GM18873 (cell line): Measurements from ENCODE around the gene KIR3DL3.
"Not testable (repeated sequence)": the region's sequence is repeated elsewhere in the genome, so short reads cannot be mapped to it uniquely, and the experiment has no call there.

ENCODE experiments used
- ATAC-seq: cut with Tn5 transposase; IDR thresholded peaks from one replicate; pipeline ENCODE4 v1.9.1; 2021; ENCODE audit warnings: mild to moderate bottlenecking, moderate library complexity, moderate number of reproducible peaks; ENCODE audit not compliant: unreplicated experiment, low FRiP score

KIR3DL3 gene

DNA sequence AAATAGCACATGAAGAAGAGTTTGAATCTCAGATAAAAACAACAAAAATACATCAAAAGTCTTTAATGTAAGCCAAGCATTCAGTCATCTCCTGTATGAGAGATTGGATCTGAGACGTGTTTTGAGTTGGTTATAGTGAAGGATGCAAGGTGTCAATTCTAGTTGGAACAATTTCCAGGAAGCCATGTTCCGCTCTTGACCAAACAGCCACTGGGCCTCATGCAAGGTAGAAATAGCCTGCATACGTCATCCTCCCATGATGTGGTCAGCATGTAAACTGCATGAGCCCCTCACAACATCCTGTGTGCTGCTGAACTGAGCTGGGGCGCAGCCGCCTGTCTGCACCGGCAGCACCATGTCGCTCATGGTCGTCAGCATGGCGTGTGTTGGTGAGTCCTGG lies at the start of gene KIR3DL3:
Gene KIR3DL3 (plus strand): TSS at position 301 of the 400 bp plus-strand sequence. CDS start 55 bp downstream, at position 356.
- ATAC-seq, result no peak

DNA sequence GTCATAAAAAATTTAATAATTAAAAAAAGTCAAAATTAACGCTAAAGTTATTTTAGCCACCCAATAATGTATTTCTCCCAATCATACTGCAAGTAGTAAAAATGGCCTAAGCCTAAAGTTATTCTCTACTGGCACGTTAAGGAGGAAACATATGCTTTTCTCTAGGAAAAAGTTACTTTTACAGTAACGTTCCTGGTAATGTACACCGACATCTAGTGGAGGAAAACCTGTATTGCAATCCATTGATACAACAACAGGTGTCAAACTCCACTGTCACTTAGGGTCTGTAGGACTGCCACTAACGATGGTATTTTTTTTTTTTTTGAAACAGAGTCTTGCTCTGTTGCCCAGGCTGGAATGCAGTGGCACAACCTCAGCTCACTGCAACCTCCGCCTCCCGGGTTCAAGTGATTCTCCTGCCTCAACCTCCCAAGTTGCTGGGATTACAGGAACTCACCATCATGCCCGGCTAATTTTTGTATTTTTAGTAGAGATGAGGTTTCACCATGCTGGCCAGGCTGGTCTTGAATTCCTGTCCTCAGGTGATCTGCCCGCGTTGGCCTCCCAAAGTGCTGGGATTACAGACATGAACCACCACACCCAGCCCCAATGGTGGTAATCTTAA lies 47.9 kb upstream of the KIR3DL3 start:
- not testable (repeated sequence) for ATAC-seq

DNA sequence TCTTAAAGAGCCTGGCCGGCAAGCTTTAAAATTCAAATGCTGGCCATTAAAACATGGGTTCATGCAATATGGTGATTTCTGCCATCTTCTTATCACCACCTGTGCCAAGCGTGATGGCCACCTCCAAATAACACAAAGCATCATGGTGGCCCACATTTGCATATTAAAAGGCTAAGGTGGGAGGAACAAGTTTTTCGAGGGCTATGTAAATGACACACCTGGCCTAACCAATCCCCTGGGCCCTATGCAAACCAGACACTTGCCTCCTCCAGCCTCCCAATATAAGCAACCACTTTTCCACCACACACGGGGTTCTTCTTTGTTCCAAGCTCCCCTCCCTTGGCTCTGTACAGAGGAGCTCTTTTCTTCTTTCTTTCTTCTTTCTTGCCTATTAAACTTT lies 47.0 kb upstream of the KIR3DL3 start:
- no peak for ATAC-seq

DNA sequence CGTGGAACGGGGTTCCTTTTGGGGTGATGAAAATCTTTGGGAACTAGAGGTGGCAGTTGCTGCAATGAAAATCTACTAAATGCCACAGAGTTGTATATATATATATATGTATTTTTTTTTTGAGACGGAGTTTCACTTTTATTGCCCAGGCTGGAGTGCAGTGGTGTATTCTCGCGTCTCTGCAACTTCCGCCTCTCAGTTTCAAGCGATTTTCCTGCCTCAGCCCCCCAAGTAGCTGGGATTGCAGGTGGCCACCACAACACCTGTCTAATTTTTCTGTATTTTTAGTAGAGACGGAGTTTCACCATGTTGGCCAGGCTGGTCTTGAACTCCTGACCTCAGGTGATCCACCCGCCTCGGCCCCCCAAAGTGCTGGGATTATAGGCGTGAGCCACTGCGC lies 42.6 kb upstream of the KIR3DL3 start:
- ATAC-seq, result not testable (repeated sequence)

DNA sequence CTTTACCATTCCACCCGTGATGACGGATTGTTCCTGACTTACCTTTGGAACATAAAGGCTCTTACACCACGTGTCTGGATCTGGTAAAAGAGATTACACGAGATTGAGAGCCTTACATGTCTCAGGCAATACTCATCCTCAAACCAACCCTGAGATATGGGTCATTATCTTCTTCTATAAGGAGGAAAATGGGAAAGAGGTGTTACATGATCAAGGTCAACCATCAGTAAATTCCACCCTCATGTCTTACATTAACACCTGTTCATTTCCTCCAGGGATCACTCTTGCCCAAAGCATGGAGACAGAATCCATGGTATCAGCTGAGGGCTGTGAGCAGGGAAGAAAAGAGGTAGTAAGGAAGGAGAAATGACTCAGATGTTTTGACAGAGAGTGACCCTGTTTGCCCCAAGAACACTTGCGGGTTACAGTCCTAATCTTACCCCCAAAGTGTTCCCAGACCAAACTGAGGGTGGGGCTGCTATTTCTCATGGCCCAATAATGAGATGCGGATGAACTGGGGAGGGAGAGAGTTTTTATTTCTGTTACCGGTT lies 41.9 kb upstream of the KIR3DL3 start:
- no peak for ATAC-seq

DNA sequence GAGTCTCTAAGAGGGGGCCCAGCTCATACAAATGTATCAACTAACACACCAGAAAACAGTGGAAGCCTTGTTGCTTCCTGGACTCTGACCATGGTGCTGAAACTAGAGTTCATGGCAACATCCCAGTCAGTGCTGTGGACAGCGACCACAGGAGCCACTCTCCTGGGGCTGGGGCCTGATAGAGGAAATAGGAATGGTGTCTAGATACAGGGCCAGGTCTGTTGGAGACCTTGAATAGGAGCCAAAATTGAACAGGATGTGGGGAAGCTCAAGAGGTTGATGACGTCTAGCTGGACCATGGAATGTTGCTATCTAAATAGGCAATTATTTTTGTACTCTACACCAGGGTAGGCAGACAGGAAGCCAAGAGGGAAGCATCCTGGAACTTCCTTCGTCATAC lies 39.7 kb upstream of the KIR3DL3 start:
- ATAC-seq, result no peak

DNA sequence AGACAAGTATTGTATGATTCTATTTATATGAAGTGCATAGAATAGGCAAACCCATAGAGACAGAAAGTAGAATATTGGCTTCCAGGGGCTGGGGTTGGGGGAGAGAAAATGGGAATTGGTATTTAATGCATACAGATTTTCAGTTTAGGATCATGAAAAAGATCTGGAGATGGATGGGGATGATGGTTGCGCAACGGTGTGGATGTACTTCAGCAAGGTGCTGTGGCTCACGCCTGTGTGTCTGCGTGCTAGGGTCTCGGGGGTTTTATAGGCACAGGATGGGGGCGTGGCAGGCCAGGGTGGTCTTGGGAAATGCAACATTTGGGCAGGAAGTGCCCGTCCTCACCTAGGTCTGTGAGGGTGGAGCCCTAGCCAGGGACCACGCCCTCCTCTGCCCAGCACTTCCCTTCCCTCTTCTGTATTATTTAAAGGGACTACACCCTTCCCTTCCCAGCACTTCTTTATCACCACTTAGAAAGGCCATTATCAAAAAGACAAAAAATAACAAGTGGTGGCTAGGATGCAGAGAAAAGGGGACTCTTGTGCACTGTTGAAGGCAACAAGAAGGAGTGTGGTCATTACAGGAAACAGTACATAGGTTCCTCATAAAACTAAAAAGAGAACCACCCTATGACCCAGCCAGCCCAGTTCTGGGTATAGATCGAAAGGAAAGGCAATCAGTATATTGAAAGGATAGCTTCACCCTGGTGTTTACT lies 32.5 kb upstream of the KIR3DL3 start:
- ATAC-seq, result no peak

DNA sequence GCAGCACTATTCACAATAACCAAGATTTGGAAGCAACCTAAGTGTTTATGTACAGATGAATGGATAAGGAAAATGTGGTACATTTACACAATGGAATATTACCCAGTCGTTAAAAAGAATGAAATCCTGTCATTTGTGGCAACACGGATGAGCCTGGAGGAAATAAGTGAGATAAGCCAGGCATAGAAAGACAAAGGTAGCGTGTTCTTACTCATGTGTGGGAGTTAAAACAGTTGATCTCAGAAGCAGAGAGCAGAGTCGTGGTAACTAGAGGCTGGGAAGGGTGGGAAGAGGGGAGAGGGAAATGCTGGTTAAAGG lies 32.0 kb upstream of the KIR3DL3 start:
- no peak for ATAC-seq

DNA sequence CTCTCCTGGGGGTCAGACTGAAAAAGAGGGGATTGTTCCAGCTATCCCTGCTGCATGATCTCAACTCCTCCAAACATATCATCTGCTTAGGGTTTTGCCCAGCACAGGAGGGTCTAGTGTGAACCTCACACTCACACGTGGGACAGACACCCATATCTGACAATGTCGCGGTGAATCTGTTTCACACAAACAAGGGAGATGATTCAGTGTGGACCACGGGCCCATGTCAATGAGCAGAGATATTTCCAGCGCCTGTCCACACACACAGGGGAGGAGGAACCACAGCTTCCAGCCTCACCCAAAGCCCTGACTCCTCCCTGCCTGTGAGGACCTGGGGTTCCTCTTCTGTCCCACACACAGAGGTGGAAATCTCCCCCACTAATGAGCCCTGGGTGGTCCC lies 29.6 kb upstream of the KIR3DL3 start:
- no peak for ATAC-seq

DNA sequence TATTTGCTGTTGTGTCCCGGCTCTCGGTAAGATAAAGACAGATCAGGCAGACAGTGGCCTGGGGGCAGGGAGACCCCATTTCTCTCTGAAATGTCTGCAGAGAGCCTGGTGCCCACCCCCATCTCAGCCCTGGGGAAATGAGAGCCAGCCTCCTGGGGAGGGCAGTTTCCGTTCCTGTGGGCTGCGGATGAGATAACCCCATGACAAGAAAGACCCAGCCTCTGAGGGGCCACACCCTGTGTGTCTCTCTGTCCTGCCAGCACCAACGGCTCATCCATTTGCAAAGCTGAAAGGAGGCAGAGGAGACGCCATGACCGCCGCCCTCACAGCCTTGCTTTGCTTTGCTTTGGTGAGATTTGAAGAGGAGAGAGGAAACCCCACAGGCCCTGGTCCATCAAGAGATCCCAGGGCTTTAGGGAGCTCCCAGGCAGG lies 28.1 kb upstream of the KIR3DL3 start:
- no peak for ATAC-seq

DNA sequence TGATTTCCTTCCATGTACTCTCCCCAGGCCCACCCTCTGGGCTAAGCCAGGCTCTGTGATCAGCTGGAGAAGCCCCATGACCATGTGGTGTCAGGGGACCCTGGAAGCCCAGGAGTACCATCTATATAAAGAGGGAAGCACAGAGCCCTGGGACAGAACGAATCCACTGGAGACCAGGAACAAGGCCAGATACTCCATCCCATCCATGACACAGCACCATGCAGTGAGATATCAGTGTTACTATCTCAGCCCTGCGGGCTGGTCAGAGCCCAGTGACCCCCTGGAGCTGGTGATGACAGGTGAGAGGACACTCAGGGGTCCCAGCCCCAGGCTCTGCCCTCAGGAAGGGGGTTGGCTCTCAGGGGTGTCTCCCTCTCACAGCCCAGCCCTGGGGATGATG lies 27.5 kb upstream of the KIR3DL3 start:
- ATAC-seq, result no peak

DNA sequence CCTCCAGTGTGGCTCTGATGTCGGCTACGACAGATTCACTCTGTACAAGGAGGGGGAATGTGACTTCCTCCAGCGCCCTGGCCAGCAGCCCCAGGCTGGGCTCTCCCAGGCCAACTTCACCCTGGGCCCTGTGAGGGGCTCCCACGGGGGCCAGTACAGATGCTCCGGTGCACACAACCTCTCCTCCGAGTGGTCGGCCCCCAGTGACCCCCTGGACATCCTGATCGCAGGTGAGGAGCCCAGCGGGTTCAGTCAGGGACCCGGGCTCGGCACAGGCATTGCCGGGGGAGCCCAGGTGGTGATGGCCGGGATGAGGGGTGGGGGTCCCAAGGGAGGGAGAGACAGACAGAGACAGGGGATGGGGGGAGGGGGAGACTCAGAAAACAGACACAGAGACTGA lies 26.5 kb upstream of the KIR3DL3 start:
- not testable (repeated sequence) for ATAC-seq

DNA sequence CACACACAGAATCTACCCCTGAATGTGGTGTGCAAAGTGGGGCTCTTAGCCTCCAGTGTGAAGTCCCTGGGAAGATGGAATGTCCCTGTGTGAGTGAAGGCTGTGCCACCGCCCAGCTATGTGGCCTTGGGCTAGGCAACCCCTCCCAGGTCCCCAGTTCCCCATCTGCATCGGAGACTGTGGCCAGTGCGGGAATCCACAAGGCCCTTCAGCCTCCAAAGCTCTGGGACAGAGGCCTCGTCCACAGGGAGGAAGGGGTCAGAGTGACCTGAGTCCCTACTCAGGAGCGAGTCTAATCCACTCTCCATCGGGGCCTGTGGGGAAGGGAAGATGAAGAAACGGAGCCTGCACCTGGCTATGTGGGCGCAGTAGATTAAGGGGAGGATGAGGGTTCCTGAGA lies 19.3 kb upstream of the KIR3DL3 start:
- ATAC-seq, result no peak

DNA sequence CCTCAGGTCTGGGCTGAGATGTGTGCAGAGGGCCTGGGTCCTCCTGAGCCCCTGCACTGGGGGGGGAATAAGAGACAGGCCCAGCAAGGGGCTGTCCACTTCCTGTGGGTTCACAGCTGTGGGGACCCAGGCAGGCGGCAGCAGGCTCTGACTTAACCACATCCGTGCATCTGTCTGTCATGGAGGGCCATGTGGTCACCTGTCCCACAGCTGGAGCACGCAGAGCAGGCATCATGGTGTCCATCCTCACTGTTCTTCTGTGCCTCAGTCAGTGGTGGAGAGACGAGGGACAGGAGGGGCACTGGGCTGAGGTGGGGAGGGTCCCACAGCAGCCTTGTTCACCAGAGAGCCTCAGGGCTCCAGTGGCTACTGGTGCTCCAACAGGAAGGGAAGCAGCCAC lies 16.3 kb upstream of the KIR3DL3 start:
- no peak for ATAC-seq

DNA sequence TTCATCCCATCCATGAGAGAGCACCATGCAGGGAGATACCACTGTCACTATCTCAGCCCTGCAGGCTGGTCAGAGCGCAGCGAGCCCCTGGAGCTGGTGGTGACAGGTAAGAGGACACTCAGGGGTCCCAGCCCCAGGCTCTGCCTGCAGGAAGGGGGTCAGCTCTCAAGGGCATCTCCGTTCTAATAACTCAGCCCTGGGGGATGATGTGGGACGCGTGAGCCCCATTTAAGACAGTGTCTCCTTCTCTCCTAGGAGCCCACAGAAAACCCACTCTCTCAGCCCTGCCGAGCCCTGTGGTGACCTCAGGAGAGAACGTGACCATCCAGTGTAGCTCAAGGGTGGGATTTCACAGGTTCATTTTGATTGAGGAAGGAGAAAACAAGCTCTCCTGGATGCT lies 15.5 kb upstream of the KIR3DL3 start:
- no peak for ATAC-seq

DNA sequence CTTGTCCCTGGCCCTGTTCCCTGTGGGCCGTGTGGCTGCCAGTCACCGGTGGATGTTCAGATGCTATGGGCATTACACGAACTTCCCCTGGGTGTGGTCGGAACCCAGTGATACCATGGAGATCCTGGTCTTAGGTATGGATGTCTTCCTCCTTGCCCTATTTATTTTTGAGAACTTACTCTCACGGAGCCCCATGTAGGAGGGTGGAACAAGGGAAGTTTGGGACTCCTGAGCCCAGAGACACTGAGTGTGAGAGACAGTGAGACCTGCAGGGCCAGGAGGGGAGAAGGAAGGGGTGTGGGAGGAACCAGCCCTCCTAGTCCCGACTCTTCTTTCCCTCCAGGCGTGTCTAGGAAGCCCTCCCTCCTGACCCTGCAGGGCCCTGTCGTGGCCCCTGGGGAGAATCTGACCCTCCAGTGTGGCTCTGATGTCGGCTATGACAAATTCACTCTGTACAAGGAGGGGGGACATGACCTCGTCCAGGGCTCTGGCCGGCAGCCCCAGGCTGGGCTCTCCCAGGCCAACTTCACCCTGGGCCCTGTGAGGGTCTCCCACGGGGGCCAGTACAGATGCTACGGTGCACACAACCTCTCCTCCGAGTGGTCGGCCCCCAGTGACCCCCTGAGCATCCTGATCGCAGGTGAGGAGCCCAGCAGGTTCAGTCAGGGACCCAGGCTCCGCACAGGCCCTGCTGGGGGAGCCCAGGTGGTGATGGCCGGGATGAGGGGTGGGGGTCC lies 14.9 kb upstream of the KIR3DL3 start:
- no peak for ATAC-seq

DNA sequence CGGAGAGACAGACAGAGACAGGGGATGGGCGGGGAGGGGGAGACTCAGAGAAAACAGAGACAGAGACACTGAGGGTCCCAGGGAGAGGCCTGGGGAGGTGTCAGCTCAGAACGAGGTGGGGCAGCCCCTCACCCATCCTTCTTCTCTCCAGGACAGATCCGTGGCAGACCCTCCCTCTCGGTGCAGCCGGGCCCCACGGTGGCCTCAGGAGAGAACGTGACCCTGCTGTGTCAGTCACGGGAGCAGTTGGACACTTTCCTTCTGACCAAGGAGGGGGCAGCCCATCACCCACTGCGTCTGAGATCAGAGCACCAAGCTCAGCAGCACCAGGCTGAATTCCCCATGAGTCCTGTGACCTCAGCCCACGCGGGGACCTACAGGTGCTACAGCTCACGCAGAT lies 14.3 kb upstream of the KIR3DL3 start:
- not testable (repeated sequence) for ATAC-seq

DNA sequence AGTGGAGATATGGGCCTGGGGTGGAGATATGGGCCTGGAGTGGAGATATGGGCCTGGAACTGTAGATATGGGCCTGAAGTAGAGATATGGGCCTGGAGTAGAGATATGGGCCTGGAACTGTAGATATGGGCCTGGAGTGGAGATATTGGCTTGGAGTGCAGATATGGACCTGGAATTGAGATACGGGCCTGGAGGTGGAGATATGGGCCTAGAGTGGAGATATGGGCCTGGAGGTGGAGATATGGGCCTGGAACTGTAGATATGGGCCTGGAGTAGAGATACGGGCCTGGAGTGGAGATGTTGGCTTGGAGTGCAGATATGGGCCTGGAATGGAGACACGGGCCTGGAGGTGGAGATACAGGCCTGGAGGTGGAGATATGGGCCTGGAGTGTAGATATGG lies 402 bp downstream of the KIR3DL3 start:
- ATAC-seq, result no peak

DNA sequence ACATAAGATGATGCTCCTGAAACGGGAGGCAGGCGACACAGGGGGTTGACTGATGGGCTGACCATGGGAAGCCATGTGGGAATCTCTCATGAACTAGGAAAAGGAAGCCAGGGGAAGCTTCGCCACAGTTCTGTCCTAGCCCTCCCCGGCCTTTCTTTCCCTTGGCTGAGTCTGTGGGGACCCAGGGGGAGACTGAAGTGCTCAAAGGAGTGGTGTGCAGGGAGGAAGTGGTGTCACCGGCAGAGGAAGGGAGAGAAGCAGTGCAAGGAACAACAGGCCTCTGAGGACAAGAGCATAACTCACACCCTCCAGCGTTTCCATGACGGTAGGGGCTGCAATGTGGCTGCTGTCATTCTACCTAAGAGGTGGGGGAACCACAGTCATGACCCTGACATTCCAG lies 1.1 kb downstream of the KIR3DL3 start:
- ATAC-seq, result no peak

DNA sequence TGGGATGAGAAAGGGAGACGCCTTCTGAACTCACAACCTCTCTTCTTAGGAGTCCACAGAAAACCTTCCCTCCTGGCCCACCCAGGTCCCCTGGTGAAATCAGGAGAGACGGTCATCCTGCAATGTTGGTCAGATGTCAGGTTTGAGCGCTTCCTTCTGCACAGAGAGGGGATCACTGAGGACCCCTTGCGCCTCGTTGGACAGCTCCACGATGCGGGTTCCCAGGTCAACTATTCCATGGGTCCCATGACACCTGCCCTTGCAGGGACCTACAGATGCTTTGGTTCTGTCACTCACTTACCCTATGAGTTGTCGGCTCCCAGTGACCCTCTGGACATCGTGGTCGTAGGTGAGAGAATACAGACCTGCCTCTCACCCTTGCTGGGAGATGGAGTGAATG lies 3.3 kb downstream of the KIR3DL3 start:
- no peak for ATAC-seq

DNA sequence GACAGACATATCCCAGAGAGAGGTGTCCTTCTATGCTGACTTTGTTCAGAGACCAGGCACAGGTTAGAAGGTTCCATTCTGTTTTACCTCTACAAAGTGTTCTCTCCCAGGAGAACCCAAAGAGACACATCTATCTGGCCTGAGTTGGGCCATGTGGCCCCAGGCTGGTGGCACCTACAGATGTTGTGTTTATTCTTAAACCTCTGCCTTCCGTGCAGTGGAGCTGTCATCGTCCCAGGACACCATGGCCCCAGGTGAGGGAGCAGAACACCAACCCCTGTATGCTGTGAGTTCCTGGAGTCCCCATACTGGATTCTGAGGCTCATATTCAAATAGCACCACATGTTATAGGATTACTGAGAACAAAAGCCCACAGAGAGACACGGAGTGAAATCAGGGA lies 3.9 kb downstream of the KIR3DL3 start:
- ATAC-seq, result no peak
